GM19455 (cell line): ENCODE measurements around the gene FKBP8.
"Not testable (repeated sequence)": the region's sequence is repeated elsewhere in the genome, so short reads cannot be mapped to it uniquely, and the experiment has no call there.

ENCODE experiments used
- ATAC-seq: cut with Tn5 transposase; IDR thresholded peaks from one replicate; pipeline ENCODE4 v1.9.1; 2021; ENCODE audit not compliant: unreplicated experiment

FKBP8 gene

GRCh38 chr19:18542941-18543813 is at the start of gene FKBP8:
Gene FKBP8, minus strand, starts transcription at chr19:18543573. Its CDS starts 1,603 bp downstream, at chr19:18541970.
- ATAC-seq, result peak; percentile 87

GRCh38 chr19:18592732-18593131 is 49.4 kb upstream of the FKBP8 start:
- ATAC-seq, result not testable (repeated sequence)

- ATAC-seq, result no peak
These were observed 48.5 kb upstream of the FKBP8 start for GRCh38 chr19:18591735-18592385.

GRCh38 chr19:18590273-18591272 is 47.2 kb upstream of the FKBP8 start:
- ATAC-seq, result no peak

GRCh38 chr19:18589380-18590272 is 46.3 kb upstream of the FKBP8 start:
- ATAC-seq, result peak; percentile 23

GRCh38 chr19:18588611-18589379 is 45.4 kb upstream of the FKBP8 start, which contains the start of gene REX1BD:
Gene REX1BD, plus strand, starts transcription at chr19:18588798. Its CDS starts 4 bp downstream, at chr19:18588802.
- ATAC-seq, result peak; percentile 69

- ATAC-seq, result peak; percentile 12
These were observed 44.7 kb upstream of the FKBP8 start for GRCh38 chr19:18587962-18588610.

GRCh38 chr19:18587561-18587960 is 44.2 kb upstream of the FKBP8 start:
- no peak for ATAC-seq

- no peak for ATAC-seq
These were observed 42.9 kb upstream of the FKBP8 start for GRCh38 chr19:18586306-18586705.

GRCh38 chr19:18580311-18580710 is 36.9 kb upstream of the FKBP8 start:
- ATAC-seq, result no peak

- ATAC-seq, result no peak
These were observed 34.1 kb upstream of the FKBP8 start for GRCh38 chr19:18577365-18577914.

GRCh38 chr19:18576383-18576782 is 33.0 kb upstream of the FKBP8 start:
- ATAC-seq, result no peak

- ATAC-seq, result no peak
These were observed 31.4 kb upstream of the FKBP8 start for GRCh38 chr19:18574691-18575291.

GRCh38 chr19:18571564-18572344 is 28.4 kb upstream of the FKBP8 start, which contains the start of gene UBA52:
Gene UBA52, plus strand, starts transcription at chr19:18571857. Its CDS starts 1,444 bp downstream, at chr19:18573301.
- peak; percentile 77 for ATAC-seq

GRCh38 chr19:18568367-18568766 is 25.0 kb upstream of the FKBP8 start:
- ATAC-seq, result no peak

GRCh38 chr19:18566953-18567352 is 23.6 kb upstream of the FKBP8 start:
- no peak for ATAC-seq

GRCh38 chr19:18562086-18562485 is 18.7 kb upstream of the FKBP8 start:
- no peak for ATAC-seq
